Upper lobe of left lung (tissue), 6 donors: ENCODE results near the gene ARHGEF38. TPM values are rescaled to one million over a fixed set of nuclear protein-coding genes. Genes with fewer than 3 reads are reported as not detected.

Experiments used
- ATAC-seq, 2 donors: fragments of 200-7000 bp; cut with Tn5 transposase; one replicate each; pipeline ENCODE4 v1.9.1; 2022; ENCODE audit warnings: mild to moderate bottlenecking in 2 of 2, moderate library complexity in 2 of 2; ENCODE audit not compliant: low FRiP score in 2 of 2
- DNase-seq, 2 donors: peaks; one replicate each; pipeline ENCODE4 v3.0.0-alpha.2; 2019 to 2020
- H3K27ac ChIP-seq, 4 donors: fragments of 200-600 bp; sonication (generic); one replicate each; pipeline ENCODE4 v1.5.1; 2016 to 2019
- H3K27me3 ChIP-seq, 4 donors: fragments of 200-600 bp; sonication (generic); one replicate each; pipeline ENCODE4 v1.5.1; 2017 to 2019
- H3K36me3 ChIP-seq, 4 donors: fragments of 200-600 bp; sonication (generic); one replicate each; pipeline ENCODE4 v1.5.1; 2016 to 2019
- H3K4me1 ChIP-seq, 4 donors: fragments of 200-600 bp; sonication (generic); one replicate each; pipeline ENCODE4 v1.5.1; 2018 to 2019
- H3K4me3 ChIP-seq, 4 donors: fragments of 200-600 bp; sonication (generic); one replicate each; pipeline ENCODE4 v1.5.1; 2017 to 2019; ENCODE audit warnings: mild to moderate bottlenecking in 2 of 4, moderate library complexity in 1 of 4
- H3K9me3 ChIP-seq, 4 donors: fragments of 200-600 bp; sonication (generic); one replicate each; pipeline ENCODE4 v1.5.1; 2018 to 2019
- EP300 ChIP-seq, 4 donors: sonication (generic); formaldehyde crosslinking; IDR thresholded peaks; one replicate each; pipeline ENCODE4 v1.5.1; 2017; ENCODE audit warnings: antibody characterized with exemption in 4 of 4, control low read depth in 2 of 4
- POLR2A ChIP-seq, 4 donors: fragments of 450-650 bp; IDR thresholded peaks; one replicate each; pipeline ENCODE4 v1.5.1; 2016 to 2017; ENCODE audit warnings: antibody characterized with exemption in 4 of 4, mild to moderate bottlenecking in 2 of 4
- POLR2AphosphoS5 ChIP-seq, 2 donors: sonication (generic); formaldehyde crosslinking; IDR thresholded peaks; one replicate each; pipeline ENCODE4 v1.5.1; 2017; ENCODE audit warnings: antibody characterized with exemption in 2 of 2
- WGBS, 2 donors: methylation state at CpG; one replicate each; pipeline ENCODE4 v1.1.5; 2017 to 2018; 5-methylcytosine and 5-hydroxymethylcytosine counted together
- total RNA-seq, 6 donors: library from RNA; depleted of rRNA in 4 of 6; stranded (reverse); fragments of >200 nt in 4 of 6; gene quantifications; one replicate each; pipeline versions ENCODE4 v1.1.0 to v1.2.1, GENCODE V29; 2016 to 2021
- TF ChIP-seq, protein P1 (sequence below), 6 experiments: fragments of 450-650 bp in 4 of 6; fragments of 200-600 bp in 2 of 6; sonication (generic) in 2 of 6; IDR thresholded peaks; one replicate each; pipeline ENCODE4 v1.5.1; 2016 to 2019; ENCODE audit warnings: antibody characterized with exemption in 6 of 6
- donor health status: DM: no; HTN: no; CAD: no; lungs with moderate emphysema.
- donor health status: DM: no; HTN: yes; CAD: no; lungs with severe emphysema.

The ARHGEF38 gene
- total RNA-seq, 6 donors from 2014 or later = 5.9 to 35.4 (median 19.6) TPM

DNA sequence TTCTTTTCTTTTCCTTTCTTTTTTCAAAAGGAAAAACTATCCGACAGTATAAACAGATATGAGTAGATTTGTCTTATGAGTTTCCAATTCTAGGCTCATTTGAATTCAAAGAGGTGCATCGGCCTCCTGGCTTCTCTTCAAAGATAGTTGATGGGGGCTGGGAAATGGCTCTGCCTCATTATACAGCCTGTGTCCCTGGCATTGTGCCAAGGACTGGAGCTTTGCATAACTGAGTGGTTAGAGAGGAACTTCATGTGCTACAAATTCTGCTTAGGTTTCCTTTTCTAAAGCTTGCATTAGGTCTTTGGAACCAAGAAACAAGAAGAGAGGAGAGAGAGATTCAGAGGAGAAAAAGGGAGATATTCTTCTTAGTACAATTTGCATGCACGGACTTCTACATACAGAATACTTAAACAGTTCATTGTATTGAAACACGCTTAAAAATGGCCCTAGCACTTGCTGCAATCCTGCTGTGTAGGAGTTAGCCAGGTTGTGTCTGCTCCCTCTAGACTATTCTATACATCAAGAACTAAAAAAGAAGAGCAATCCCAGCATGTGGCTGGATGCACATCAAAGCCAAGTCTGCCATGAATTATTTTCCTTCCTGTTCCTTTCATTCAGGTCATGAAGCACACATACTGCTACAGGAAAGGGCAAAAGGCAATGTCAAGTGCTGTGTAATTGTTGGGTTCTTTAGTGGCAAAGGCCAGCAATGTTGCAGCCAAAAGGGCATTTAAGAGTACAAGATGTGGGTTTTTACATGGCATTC lies 85.2 kb downstream of the ARHGEF38 start:
- H3K4me1 ChIP-seq = peaks cover 7 to 30% (median 18%) of the 10 kb centered on the region in 4 donors
- H3K27me3 ChIP-seq = no peaks in the 10 kb centered on the region
- no peak overlapping the region for H3K4me3 ChIP-seq
- H3K36me3 ChIP-seq = no peaks in the 10 kb centered on the region
- TF ChIP-seq EP300 (IDR thresholded peaks at IDR 0.05) = no peak
- no peak for TF ChIP-seq POLR2A (IDR thresholded peaks at IDR 0.05)
- TF ChIP-seq POLR2AphosphoS5 (IDR thresholded peaks at IDR 0.05) = no peak
- TF ChIP-seq, protein P1, sequence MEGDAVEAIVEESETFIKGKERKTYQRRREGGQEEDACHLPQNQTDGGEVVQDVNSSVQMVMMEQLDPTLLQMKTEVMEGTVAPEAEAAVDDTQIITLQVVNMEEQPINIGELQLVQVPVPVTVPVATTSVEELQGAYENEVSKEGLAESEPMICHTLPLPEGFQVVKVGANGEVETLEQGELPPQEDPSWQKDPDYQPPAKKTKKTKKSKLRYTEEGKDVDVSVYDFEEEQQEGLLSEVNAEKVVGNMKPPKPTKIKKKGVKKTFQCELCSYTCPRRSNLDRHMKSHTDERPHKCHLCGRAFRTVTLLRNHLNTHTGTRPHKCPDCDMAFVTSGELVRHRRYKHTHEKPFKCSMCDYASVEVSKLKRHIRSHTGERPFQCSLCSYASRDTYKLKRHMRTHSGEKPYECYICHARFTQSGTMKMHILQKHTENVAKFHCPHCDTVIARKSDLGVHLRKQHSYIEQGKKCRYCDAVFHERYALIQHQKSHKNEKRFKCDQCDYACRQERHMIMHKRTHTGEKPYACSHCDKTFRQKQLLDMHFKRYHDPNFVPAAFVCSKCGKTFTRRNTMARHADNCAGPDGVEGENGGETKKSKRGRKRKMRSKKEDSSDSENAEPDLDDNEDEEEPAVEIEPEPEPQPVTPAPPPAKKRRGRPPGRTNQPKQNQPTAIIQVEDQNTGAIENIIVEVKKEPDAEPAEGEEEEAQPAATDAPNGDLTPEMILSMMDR (IDR thresholded peaks at IDR 0.05) = no peak
- peak overlapping the region in 2 of 4 donors; percentile 14 to 57 for H3K27ac ChIP-seq
- DNase-seq (peak in 1 of 2 donors; percentile 93), ATAC-seq (peak in 1 of 2 donors; percentile 75)
- 34 to 39% methylated on average over 4 of the region's 4 CpGs for WGBS, 2 donors
- H3K9me3 ChIP-seq = no peaks in the 10 kb centered on the region

DNA sequence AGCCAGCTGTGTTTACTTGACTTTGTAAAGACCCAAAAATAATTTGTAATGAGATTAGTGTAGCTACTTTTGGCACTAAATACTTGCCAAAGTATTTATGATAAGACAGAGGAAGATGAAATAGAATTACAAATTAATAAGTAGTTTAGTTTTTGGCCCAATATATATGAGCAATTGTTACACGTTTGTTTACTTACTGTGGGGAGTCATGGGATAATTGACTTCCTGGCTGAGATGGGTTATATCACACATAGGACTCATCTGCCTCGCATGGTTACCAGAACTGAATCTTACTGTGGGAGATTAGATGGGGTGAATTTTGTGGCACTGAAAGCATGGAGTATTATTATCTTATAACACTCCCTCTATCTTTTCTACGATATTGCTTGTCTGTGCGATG lies 89.4 kb downstream of the ARHGEF38 start:
- H3K4me1 ChIP-seq = peaks cover 7 to 12% (median 10%) of the 10 kb centered on the region in 4 donors
- DNase-seq = no peak
- no peak overlapping the region for H3K4me3 ChIP-seq
- no peaks in the 10 kb centered on the region for H3K36me3 ChIP-seq
- no peaks in the 10 kb centered on the region for H3K27me3 ChIP-seq
- 68 to 73% methylated on average over 4 of the region's 4 CpGs for WGBS, 2 donors
- H3K9me3 ChIP-seq = no peaks in the 10 kb centered on the region
- TF ChIP-seq POLR2AphosphoS5 (IDR thresholded peaks at IDR 0.05) (no peak), EP300 (IDR thresholded peaks at IDR 0.05) (no peak), POLR2A (IDR thresholded peaks at IDR 0.05) (no peak)
- TF ChIP-seq, protein P1 (IDR thresholded peaks at IDR 0.05) = no peak
- H3K27ac ChIP-seq = no peak overlapping the region
- ATAC-seq = no peak

DNA sequence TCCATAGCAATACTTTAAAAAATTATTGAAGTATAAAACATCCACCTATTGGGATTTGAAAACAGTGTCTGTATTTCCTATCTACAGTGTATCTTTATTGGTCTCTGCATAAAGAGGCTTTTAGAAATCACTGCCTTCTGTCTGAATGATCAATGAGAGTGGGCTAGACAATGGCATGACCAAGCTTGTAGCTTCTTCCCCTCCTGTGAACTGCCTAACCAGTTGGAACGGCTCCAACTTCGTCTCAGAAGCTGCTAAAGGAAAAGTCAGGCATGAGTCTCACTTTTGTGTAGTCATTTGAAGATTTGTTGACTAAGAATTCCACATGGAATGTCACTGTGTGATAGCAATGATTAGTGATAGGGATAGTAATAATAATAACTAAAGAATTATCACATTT lies 91.8 kb downstream of the ARHGEF38 start:
- Histone ChIP-seq H3K27ac (no peak overlapping the region), H3K27me3 (no peaks in the 10 kb centered on the region), H3K4me3 (no peak overlapping the region), H3K36me3 (no peaks in the 10 kb centered on the region), H3K4me1 (no peaks in the 10 kb centered on the region), H3K9me3 (no peaks in the 10 kb centered on the region)
- DNase-seq (no peak), ATAC-seq (no peak)
- TF ChIP-seq POLR2AphosphoS5 (IDR thresholded peaks at IDR 0.05) (no peak), POLR2A (IDR thresholded peaks at IDR 0.05) (no peak), EP300 (IDR thresholded peaks at IDR 0.05) (no peak)
- TF ChIP-seq, protein P1 (IDR thresholded peaks at IDR 0.05) = no peak
- WGBS, 2 donors = 52 to 79% methylated on average over 2 of the region's 2 CpGs

DNA sequence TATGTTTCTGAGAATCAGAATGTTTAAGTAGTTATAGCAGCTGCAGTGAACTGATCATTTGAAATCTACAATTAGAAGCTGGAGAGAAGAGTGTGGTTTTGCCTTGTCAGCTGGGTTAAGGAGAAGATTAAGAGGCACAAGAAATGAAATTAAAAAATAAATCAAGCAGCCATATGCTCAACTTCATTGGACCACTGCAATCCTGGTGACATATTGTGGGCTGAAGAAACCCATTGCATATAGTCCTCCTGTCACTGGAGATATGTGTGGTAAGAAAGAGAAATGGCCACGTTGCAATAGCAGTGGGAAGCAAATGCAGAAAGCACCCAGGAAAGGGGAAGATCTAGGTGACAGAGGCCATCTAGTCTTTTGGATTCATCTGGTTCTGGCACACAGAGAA lies 93.0 kb downstream of the ARHGEF38 start:
- Histone ChIP-seq H3K36me3 (no peaks in the 10 kb centered on the region), H3K4me1 (no peaks in the 10 kb centered on the region), H3K27ac (no peak overlapping the region), H3K27me3 (no peaks in the 10 kb centered on the region), H3K4me3 (no peak overlapping the region), H3K9me3 (no peaks in the 10 kb centered on the region)
- no peak for ATAC-seq
- 44 to 55% methylated on average over 1 of the region's 1 CpG for WGBS, 2 donors
- TF ChIP-seq, protein P1 (IDR thresholded peaks at IDR 0.05) = no peak
- TF ChIP-seq POLR2AphosphoS5 (IDR thresholded peaks at IDR 0.05) (no peak), POLR2A (IDR thresholded peaks at IDR 0.05) (no peak), EP300 (IDR thresholded peaks at IDR 0.05) (no peak)
- no peak for DNase-seq

DNA sequence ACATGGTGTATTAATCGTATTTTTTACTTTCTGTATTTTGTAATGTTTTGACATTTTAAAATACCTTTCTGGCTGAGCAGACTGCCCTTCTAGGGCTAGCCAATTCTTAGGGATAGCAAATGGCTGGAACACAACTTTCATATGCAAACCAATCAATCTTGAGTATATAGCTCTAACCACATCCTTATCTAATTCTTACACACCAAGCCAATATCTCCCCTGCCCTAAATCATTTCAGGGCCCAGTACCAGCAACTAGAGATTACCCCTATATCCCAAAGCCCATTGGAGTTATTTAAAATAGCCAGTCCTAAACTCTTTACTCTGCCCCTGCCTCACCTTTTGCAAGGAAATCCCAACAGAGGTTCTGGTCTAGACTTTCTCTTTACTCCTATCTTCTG lies 97.8 kb downstream of the ARHGEF38 start:
- ATAC-seq (no peak), DNase-seq (no peak)
- Histone ChIP-seq H3K36me3 (no peaks in the 10 kb centered on the region), H3K4me1 (no peaks in the 10 kb centered on the region), H3K9me3 (no peaks in the 10 kb centered on the region), H3K27ac (no peak overlapping the region), H3K4me3 (no peak overlapping the region), H3K27me3 (no peaks in the 10 kb centered on the region)
- TF ChIP-seq, protein P1 (IDR thresholded peaks at IDR 0.05) = no peak
- WGBS, 2 donors = 70 to 94% methylated on average over 1 of the region's 1 CpG
